Spinal cord (tissue), 10 donors: ENCODE results near the gene SERINC5. TPM values are rescaled to one million over a fixed set of nuclear protein-coding genes. Genes with fewer than 3 reads are reported as not detected.

Experiments used
- DNase-seq, 6 donors: peaks; one replicate each; pipeline versions ENCODE4 v3.0.0 to v3.0.0-alpha.2; 2013 to 2015; ENCODE audit warnings: low spot score in 6 of 6, low read depth in 4 of 6
- H3K27ac ChIP-seq: one replicate; pipeline ENCODE4 v1.5.1; 2013; ENCODE audit warnings: low read depth, low read length, control low read depth
- H3K27me3 ChIP-seq: one replicate; pipeline ENCODE4 v1.6.1; 2013; ENCODE audit warnings: low read length; ENCODE audit not compliant: control insufficient read depth, insufficient read depth
- H3K36me3 ChIP-seq: one replicate; pipeline ENCODE4 v1.6.1; 2013; ENCODE audit warnings: low read length; ENCODE audit not compliant: control insufficient read depth, insufficient read depth
- H3K4me1 ChIP-seq: one replicate; pipeline ENCODE4 v1.6.1; 2013; ENCODE audit warnings: low read length; ENCODE audit not compliant: control insufficient read depth, insufficient read depth
- H3K4me3 ChIP-seq: one replicate; pipeline ENCODE4 v1.5.1; 2013; ENCODE audit warnings: low read depth, low read length, control low read depth
- H3K9me3 ChIP-seq: one replicate; pipeline ENCODE4 v1.6.1; 2013; ENCODE audit warnings: low read length; ENCODE audit not compliant: control insufficient read depth, insufficient read depth
- WGBS: methylation state at CpG from one replicate; pipeline ENCODE4 v1.1.5; 2013; ENCODE audit warnings: missing lambda C conversion rate; ENCODE audit not compliant: insufficient coverage; 5-methylcytosine and 5-hydroxymethylcytosine counted together
- polyA plus RNA-seq, 2 donors: library from polyadenylated mRNA; unstranded; fragments of 120-200 nt; gene quantifications; one replicate each; pipeline ENCODE4 v1.2.1, GENCODE V29; 2013; ENCODE audit not compliant: insufficient read length in 2 of 2
- total RNA-seq, 2 donors: library from RNA; depleted of rRNA in 1 of 2; stranded (reverse); fragments of 120-200 nt in 1 of 2; fragments of >200 nt in 1 of 2; gene quantifications; one replicate each; pipeline versions ENCODE4 v1.2.3 to v1.2.4, GENCODE V29; 2013 to 2014
- donor health status: healthy.

The SERINC5 gene
- total and polyA plus RNA-seq, 4 donors = 43.2 to 67.5 (median 54.1) TPM

DNA sequence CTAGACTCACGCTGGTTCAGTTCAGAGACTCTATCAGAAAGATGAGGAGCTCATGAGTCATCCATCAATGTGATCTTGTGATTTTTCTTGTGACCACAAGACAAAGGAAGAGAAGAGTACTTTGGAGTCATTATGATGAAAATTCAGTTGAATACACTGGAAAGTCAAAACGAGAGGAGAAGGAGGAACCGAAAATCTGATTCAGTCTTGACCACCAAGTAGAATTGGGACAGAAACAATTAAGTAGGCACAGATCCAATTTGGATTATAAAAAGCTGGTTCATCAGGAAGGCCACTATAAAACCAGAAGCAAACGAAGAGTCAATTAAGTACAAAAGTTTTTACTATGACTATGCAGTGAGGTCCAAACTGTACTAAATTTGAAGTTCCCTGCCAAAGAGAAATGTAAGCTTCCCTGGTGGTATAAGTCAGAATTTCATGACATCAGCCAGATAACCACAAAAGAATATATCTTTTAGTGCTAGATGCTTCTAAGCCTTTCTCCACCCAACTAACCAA, 129.8 kb downstream of the SERINC5 start:
- Histone ChIP-seq H3K27me3 (no peaks in the 10 kb centered on the region), H3K4me1 (no peaks in the 10 kb centered on the region), H3K36me3 (no peaks in the 10 kb centered on the region), H3K9me3 (no peaks in the 10 kb centered on the region), H3K27ac (no peak overlapping the region), H3K4me3 (no peak overlapping the region)
- DNase-seq = no peak
- 93% methylated on average over 3 of the region's 4 CpGs for WGBS

GRCh38 chr5:80125022-80125961, 130.6 kb downstream of the SERINC5 start:
- WGBS = 93% methylated on average over 7 of the region's 11 CpGs
- H3K4me3 ChIP-seq = no peak overlapping the region
- no peaks in the 10 kb centered on the region for H3K36me3 ChIP-seq
- no peak overlapping the region for H3K27ac ChIP-seq
- no peaks in the 10 kb centered on the region for H3K9me3 ChIP-seq
- no peak for DNase-seq
- no peaks in the 10 kb centered on the region for H3K4me1 ChIP-seq
- no peaks in the 10 kb centered on the region for H3K27me3 ChIP-seq

DNA sequence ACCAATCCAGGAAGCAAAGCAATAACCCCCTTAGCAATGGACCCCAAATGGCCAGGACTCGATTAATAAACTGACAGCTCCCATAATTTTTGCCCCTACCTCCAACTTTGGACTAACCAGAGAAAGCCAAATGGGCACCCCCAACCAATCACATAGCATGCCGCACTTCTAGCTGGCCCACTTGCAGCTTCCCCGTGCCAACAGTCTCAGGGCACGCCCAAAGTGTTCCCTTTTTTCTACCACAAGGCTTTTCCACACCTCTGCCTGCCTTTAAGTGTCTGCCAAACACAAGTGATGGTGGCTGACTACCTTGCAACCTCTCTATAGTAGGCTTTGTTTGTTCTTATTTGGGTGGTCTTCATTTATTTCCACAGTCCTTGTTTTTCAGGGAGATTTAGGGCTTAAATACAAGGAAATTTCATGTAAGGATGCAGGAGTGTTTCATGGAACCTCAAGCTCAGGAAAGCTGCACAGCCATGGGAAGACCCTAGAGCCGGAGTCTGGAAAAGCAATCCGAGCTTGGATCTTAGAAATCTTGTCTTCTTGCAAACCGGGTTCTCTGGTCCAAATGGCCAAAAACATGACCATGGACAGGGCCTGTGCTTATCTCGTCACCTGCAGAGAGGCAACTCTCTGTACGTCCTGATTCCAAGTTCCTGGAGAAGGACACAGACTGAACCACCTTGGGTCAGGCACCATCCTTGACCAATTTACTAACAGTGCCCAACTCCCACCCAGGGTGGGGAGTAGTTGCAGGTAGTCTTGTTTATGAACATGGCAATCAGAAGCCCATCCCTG, 131.5 kb downstream of the SERINC5 start:
- 94% methylated on average over 8 of the region's 9 CpGs for WGBS
- Histone ChIP-seq H3K27me3 (no peaks in the 10 kb centered on the region), H3K4me1 (no peaks in the 10 kb centered on the region)

GRCh38 chr5:80122579-80122978, 133.3 kb downstream of the SERINC5 start:
- WGBS = 89% methylated on average over 1 of the region's 2 CpGs
- no peaks in the 10 kb centered on the region for H3K4me1 ChIP-seq

More for the DNA sequence above, 131.5 kb downstream of the SERINC5 start:
- Histone ChIP-seq H3K36me3 (no peaks in the 10 kb centered on the region), H3K27ac (no peak overlapping the region), H3K4me3 (no peak overlapping the region), H3K9me3 (no peaks in the 10 kb centered on the region)
- no peak for DNase-seq

GRCh38 chr5:80119372-80119771, 136.5 kb downstream of the SERINC5 start:
- DNase-seq = no peak
- Histone ChIP-seq H3K36me3 (no peaks in the 10 kb centered on the region), H3K4me3 (no peak overlapping the region), H3K4me1 (no peaks in the 10 kb centered on the region), H3K27ac (no peak overlapping the region), H3K9me3 (no peaks in the 10 kb centered on the region), H3K27me3 (no peaks in the 10 kb centered on the region)
- 86% methylated on average over 1 of the region's 2 CpGs for WGBS

More at GRCh38 chr5:80122579-80122978, 133.3 kb downstream of the SERINC5 start:
- Histone ChIP-seq H3K27me3 (no peaks in the 10 kb centered on the region), H3K4me3 (no peak overlapping the region), H3K9me3 (no peaks in the 10 kb centered on the region), H3K27ac (no peak overlapping the region), H3K36me3 (no peaks in the 10 kb centered on the region)
- DNase-seq = no peak

DNA sequence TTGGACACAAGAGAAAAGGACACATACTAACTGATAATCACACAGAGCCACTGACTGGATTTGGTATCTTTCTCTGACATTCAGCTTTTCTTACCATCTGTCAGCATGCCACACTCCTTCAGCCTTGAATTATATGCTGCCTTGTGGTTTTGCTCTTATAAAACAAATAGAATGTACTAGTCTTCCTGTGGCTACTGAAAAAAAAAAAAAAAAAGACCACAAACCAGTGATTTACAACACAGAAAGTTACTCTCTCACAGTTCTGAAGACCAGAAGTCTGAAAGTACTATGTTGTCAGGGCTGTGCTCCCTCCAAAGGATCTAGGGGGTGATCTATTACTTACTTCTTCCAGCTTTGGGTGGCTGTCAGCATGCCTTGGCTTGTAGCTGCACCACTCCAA, 138.4 kb downstream of the SERINC5 start:
- DNase-seq = no peak
- Histone ChIP-seq H3K4me3 (no peak overlapping the region), H3K9me3 (no peaks in the 10 kb centered on the region), H3K27ac (no peak overlapping the region), H3K4me1 (no peaks in the 10 kb centered on the region), H3K36me3 (no peaks in the 10 kb centered on the region), H3K27me3 (no peaks in the 10 kb centered on the region)

- H3K36me3 ChIP-seq = no peaks in the 10 kb centered on the region
- peaks cover 2% of the 10 kb centered on the region for H3K4me1 ChIP-seq
- no peaks in the 10 kb centered on the region for H3K27me3 ChIP-seq
- no peak overlapping the region for H3K4me3 ChIP-seq
- no peak overlapping the region for H3K27ac ChIP-seq
- no peaks in the 10 kb centered on the region for H3K9me3 ChIP-seq
- DNase-seq = no peak
- WGBS = 63% methylated on average over 3 of the region's 4 CpGs
These were observed 139.4 kb downstream of the SERINC5 start for GRCh38 chr5:80116465-80116864.

GRCh38 chr5:80116000-80116399, 139.8 kb downstream of the SERINC5 start:
- no peak for DNase-seq

GRCh38 chr5:80114860-80115259, 141.0 kb downstream of the SERINC5 start:
- Histone ChIP-seq H3K4me3 (no peak overlapping the region), H3K27ac (no peak overlapping the region), H3K27me3 (no peaks in the 10 kb centered on the region), H3K36me3 (no peaks in the 10 kb centered on the region), H3K4me1 (peaks cover 16% of the 10 kb centered on the region), H3K9me3 (no peaks in the 10 kb centered on the region)
- no CpG with 5 or more reads among the region's 3 CpGs for WGBS
- no peak for DNase-seq

More at GRCh38 chr5:80116000-80116399, 139.8 kb downstream of the SERINC5 start:
- Histone ChIP-seq H3K4me1 (peaks cover 5% of the 10 kb centered on the region), H3K36me3 (no peaks in the 10 kb centered on the region), H3K27me3 (no peaks in the 10 kb centered on the region), H3K27ac (no peak overlapping the region), H3K9me3 (no peaks in the 10 kb centered on the region), H3K4me3 (no peak overlapping the region)
- 80% methylated on average over 1 of the region's 4 CpGs for WGBS
